ENCODE data around the gene GIGYF2. TPM values are rescaled to one million over a fixed set of nuclear protein-coding genes. Genes with fewer than 3 reads are reported as not detected.
A peak's percentile ranks its signal among the peaks of the same experiment; 100 is the strongest.

The GIGYF2 gene
- total and polyA plus RNA-seq, 2 of the 13 experiments (the other 11 are each of a cell fraction or from before 2014, with no cell fraction given) = 44.9 to 73.5 TPM

GRCh38 chr2:232871835-232872736 is 175.0 kb downstream of the GIGYF2 start (continued):
- TF ChIP-seq ZNF678 (CRISPR knock-in tag; IDR thresholded peaks at IDR 0.05) (no peak), ZNF333 (CRISPR knock-in tag; IDR thresholded peaks at IDR 0.05; ENCODE audit: borderline replicate concordance) (no peak; the same call in 1 of the 2 replicates), KAT7 (CRISPR knock-in tag; IDR thresholded peaks at IDR 0.05; ENCODE audit: borderline replicate concordance) (no peak), ZNF10 (CRISPR knock-in tag; IDR thresholded peaks at IDR 0.05; ENCODE audit: borderline replicate concordance, low read depth) (peak; percentile 13; the same call in 1 of the 2 replicates), ZNF777 (CRISPR knock-in tag; IDR thresholded peaks at IDR 0.05) (no peak), ZNF563 (CRISPR knock-in tag; IDR thresholded peaks at IDR 0.05) (peak; percentile 81; the same call in 1 of the 2 replicates), MIER2 (CRISPR knock-in tag; IDR thresholded peaks at IDR 0.05) (no peak), ZSCAN21 (CRISPR knock-in tag; IDR thresholded peaks at IDR 0.05; ENCODE audit: borderline replicate concordance) (no peak), PCBP2 (optimal IDR thresholded peaks at IDR 0.05; ENCODE audit: low read depth, low read length, poor library complexity, severe bottlenecking) (no peak), HCFC1 (IDR thresholded peaks at IDR 0.05; ENCODE audit: low read depth, low read length) (no peak), KLF16 (CRISPR knock-in tag; IDR thresholded peaks at IDR 0.05) (peak in 1 of 2 experiments; percentile 76; a peak in 1 of 4 replicates), ZNF768 (CRISPR knock-in tag; IDR thresholded peaks at IDR 0.05) (no peak), FLYWCH1 (CRISPR knock-in tag; IDR thresholded peaks at IDR 0.05) (no peak), ZBTB46 (CRISPR knock-in tag; IDR thresholded peaks at IDR 0.05; ENCODE audit: borderline replicate concordance) (0 out of 2 replicates have a peak, but pooled peaks have one; percentile 42), PHB2 (IDR thresholded peaks at IDR 0.05; ENCODE audit: partially characterized antibody) (no peak), SP2 (CRISPR knock-in tag; IDR thresholded peaks at IDR 0.05) (no peak), SIN3A (IDR thresholded peaks at IDR 0.05; ENCODE audit: borderline replicate concordance, low read depth, low read length) (no peak; the same call in 1 of the 2 replicates), ZNF30 (CRISPR knock-in tag; IDR thresholded peaks at IDR 0.05) (no peak), KLF6 (CRISPR knock-in tag; IDR thresholded peaks at IDR 0.05) (no peak), ZNF883 (CRISPR knock-in tag; IDR thresholded peaks at IDR 0.05; ENCODE audit: not compliant biosample characterization) (no peak), SOX6 (IDR thresholded peaks at IDR 0.05) (no peak), SOX6 (CRISPR knock-in tag; IDR thresholded peaks at IDR 0.05) (peak; percentile 79), TFDP1 (CRISPR knock-in tag; IDR thresholded peaks at IDR 0.05; ENCODE audit: borderline replicate concordance) (peak; percentile 41; the same call in 1 of the 2 replicates)
- TF ChIP-seq, protein P1, sequence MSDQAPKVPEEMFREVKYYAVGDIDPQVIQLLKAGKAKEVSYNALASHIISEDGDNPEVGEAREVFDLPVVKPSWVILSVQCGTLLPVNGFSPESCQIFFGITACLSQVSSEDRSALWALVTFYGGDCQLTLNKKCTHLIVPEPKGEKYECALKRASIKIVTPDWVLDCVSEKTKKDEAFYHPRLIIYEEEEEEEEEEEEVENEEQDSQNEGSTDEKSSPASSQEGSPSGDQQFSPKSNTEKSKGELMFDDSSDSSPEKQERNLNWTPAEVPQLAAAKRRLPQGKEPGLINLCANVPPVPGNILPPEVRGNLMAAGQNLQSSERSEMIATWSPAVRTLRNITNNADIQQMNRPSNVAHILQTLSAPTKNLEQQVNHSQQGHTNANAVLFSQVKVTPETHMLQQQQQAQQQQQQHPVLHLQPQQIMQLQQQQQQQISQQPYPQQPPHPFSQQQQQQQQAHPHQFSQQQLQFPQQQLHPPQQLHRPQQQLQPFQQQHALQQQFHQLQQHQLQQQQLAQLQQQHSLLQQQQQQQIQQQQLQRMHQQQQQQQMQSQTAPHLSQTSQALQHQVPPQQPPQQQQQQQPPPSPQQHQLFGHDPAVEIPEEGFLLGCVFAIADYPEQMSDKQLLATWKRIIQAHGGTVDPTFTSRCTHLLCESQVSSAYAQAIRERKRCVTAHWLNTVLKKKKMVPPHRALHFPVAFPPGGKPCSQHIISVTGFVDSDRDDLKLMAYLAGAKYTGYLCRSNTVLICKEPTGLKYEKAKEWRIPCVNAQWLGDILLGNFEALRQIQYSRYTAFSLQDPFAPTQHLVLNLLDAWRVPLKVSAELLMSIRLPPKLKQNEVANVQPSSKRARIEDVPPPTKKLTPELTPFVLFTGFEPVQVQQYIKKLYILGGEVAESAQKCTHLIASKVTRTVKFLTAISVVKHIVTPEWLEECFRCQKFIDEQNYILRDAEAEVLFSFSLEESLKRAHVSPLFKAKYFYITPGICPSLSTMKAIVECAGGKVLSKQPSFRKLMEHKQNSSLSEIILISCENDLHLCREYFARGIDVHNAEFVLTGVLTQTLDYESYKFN (CRISPR knock-in tag; conservative IDR thresholded peaks at IDR 0.05) = peak; percentile 92
